Cerebellar cortex (tissue), 1 donor: ENCODE results near the gene TPM1.
A peak's percentile ranks its signal among the peaks of the same experiment; 100 is the strongest.
"Not testable (repeated sequence)": the region's sequence is repeated elsewhere in the genome, so short reads cannot be mapped to it uniquely, and the experiment has no call there.

ENCODE experiments used
- DNase-seq: peaks from one replicate; pipeline ENCODE4 v3.0.0-alpha.2; 2015; ENCODE audit warnings: low spot score

Gene TPM1

GRCh38 chr15:63041974-63042876, at the start of gene TPM1:
Gene TPM1 (plus strand): TSS chr15:63042747. CDS start chr15:63042830, 83 bp downstream.
- DNase-seq: peak; percentile 70

- no peak for DNase-seq
Measured at GRCh38 chr15:62993066-62993465, 49.5 kb upstream of the TPM1 start.

GRCh38 chr15:62993632-62994031, 48.9 kb upstream of the TPM1 start:
- not testable (repeated sequence) for DNase-seq

GRCh38 chr15:62994439-62994838, 48.1 kb upstream of the TPM1 start:
- DNase-seq: no peak

GRCh38 chr15:62994975-62995681, 47.4 kb upstream of the TPM1 start:
- DNase-seq: no peak

DNA sequence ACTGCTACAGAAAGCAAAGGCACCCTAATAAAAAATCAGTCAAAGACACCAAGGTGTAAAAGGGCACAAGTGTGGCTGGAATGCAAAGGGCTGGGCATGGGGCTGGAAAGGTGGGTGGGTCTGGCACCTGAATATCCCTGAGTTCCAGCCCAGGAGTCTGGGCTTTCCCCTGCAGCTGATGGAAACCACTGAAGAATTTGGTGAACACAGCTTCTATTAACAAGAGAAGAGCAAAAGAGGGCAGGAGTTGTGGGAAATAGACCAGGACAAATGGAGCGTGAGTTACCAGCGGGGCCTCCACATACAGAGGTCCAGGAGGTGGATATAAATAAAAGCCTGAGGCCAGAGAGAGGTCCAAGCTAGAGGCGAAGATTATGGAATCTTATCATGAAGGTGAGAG, 45.1 kb upstream of the TPM1 start:
- DNase-seq: peak; percentile 18

GRCh38 chr15:62998262-62998890, 44.2 kb upstream of the TPM1 start:
- peak; percentile 48 for DNase-seq

DNA sequence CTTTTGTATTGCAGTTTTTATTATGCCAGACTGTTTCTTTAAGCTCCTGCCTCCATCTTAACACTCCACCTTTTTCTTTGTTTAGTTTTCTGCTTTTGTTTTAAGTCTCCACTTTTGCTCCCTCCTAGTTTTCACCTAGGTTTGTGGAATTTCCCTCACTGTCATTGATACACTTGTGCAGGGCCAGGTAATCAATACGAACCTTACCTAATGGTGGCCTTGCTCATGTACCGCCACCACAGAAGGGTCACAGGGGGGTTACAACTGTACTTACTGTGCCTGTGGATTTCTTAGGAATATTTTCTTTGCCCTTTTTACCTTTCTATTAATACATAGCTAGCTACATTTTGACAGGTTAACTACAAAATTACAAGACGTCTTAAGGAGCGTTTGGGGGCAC, 43.4 kb upstream of the TPM1 start:
- no peak for DNase-seq

DNA sequence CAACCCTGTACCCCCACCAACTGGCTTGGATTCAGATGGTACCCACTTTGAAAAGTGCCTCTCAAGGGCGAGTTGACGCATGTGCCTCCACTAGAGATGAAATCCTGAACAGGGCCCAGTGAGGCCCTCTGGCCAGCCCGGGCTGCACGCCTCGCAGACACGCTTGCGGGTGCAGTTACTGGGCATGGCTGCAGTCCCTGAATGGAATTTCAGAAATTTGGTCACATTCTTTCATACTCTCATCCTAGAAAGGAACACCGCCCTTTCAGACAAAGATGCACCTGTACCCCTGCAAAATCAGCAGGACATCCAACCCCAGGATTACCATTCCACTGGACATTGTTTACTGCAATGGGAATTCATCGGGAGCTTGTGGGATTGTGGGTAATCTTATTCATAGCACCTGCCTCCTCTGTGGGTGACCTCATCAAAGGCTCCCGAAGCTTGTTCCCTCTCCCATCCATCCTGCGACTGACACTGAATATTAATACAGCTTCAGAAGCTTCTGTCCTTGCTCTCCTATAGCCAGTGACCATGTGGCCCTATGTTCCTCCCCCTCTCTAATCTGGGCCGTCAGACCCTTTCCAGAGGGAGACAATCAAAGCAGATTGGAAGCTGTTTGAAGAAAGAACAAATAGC, 42.5 kb upstream of the TPM1 start:
- peak; percentile 30 for DNase-seq

DNA sequence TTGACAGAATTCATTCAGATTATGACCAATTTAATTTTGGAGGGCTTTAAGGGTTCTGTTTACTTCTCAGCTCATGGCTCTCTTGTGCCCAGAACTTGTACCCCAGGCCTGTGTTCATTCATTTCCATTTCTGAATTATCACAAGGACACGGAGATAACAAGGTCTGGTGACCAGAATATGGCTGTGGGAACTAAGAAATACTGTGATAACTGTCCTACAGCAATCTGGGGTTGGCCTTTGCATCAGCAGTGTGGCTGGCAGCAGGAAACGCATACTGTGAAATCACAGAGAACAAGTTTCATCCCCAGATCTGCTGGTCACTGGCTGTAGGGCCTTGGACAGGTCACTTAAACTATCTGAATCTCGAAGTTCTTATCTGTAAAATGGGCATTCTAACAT, 41.8 kb upstream of the TPM1 start:
- DNase-seq: no peak

- no peak for DNase-seq
Measured at GRCh38 chr15:63004211-63004610, 38.3 kb upstream of the TPM1 start.

DNA sequence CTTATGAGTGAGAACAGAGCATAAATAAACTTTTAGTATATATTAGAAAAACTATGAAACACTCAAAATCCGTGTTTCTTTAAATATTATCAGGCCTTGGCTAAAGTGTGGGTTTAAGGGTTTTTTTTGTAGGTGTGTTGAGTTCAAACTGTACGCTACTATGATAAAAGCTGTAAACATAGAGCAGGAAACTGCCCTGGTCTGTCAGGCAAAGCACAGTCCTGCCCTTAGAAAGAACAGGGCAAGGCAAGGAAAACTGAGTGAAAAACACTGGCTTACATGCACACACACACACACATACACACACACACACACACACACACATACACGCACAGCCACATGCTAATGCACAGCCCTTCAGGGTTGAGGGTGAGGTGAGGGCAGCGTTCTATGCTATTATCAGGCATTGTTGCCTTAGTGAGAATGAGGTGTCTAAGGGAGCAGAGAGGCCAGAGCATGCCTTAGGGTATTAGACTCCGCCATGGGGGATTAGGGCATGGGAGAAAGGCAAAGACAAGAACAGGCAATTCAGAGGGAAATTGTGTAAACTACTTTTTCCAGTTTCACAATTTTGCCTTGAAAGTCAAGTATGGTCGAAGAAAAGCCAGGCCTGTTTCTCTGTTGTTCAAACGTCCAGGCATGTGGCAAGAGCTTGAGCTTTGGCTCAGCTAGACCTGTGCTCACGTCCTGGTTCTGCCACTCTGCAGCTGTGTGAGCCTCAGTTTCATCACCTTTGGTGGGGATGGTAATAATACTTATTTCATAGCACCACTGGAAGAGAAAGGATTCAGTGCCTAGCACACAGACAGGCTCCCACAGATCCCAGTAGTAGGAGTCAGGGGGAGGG, 36.3 kb upstream of the TPM1 start:
- no peak for DNase-seq

- no peak for DNase-seq
Measured at GRCh38 chr15:63008333-63009049, 34.1 kb upstream of the TPM1 start.

DNA sequence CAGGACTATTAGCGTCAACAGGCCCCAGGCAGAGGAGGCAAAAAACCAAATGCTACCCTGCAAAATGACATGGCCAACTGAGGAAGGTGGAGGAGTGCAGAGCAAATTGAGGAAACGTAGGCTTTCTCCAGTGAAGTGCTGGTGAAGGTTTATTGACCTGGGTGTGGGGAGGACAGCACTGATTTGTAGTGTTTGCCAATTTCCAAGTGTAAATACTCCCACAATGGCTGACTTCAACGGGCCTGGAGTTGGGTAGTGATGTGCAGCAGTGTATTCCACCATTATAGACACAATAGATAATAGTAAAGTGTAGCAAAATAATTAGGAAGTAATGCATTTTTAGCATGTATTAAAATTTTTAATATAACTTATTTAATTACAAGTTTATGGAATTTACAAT, 32.2 kb upstream of the TPM1 start:
- DNase-seq: no peak

DNA sequence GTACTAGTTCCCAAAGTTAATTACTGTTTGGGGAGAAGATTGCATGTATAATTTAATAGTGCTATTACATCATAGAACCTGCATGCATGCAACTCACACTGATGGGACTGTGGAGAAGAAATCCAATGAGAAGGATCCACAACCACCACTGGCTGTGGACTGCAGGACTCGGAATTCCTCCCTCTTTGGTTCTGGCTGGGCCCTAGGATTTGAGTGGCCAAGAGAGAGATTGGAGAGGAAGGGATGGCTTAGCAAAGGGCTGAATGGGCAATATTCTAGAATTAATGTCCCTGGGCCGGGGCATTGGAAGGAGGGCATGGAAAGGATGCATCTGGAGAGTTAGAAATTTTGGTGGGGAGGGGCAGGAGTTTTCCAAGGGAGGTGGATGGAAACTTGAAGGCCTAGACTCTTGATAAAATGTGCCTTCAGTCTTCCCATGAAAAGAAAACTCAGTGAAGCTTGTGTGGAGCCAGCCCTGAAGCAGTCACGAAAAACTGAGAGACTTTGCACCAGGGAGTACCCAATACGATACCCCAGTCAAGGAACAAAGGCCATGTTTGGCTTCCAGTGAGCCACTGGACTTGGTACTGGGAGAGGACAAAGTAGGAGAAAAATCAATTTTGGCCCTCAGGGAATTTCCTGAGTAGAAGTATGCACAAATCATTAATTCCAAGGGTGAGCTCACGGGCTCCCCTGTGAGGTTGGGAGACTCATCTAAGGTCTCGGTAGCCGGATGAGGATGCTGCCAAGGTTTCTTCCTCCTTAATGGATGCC, 31.4 kb upstream of the TPM1 start:
- DNase-seq: no peak

DNA sequence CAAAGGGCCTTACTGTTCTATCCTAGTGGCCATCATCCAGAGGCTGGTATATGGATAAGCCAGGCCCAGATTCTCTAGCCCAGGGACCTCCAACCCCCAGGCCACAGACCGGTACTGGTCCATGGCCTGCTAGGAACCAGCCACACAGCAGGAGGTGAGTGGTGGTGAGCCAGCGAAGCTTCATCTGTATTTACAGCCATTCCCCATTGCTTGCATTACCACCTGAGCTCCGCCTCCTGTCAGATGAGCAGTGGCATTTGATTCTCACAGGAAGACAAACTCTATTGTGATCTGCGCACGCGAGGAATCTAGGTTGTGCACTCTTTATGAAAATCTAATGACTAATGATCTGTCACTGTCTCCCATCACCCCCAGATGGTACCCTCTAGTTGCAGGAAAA, 30.1 kb upstream of the TPM1 start:
- DNase-seq: no peak

- DNase-seq: no peak
Measured at GRCh38 chr15:63013052-63013808, 29.3 kb upstream of the TPM1 start.

DNA sequence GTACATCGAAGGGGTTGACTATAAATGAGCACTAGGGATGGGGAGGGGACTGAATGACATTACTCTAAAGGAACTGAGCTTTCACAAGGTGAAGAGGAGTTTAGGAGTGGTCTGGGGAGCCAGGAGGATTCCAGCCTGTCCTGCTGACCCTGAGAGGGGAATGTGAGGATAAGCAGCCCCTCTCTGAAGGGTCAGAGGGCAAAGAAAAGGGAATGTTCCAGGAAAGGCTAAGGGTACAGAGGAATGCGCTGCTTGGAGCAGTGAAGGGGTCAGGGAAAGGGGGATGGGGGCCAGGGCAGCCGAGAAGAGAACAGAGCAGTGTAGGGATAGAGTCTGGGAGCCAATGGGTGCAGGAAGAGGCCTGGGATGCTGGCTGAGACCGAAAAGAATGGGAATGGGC, 28.0 kb upstream of the TPM1 start:
- no peak for DNase-seq

DNA sequence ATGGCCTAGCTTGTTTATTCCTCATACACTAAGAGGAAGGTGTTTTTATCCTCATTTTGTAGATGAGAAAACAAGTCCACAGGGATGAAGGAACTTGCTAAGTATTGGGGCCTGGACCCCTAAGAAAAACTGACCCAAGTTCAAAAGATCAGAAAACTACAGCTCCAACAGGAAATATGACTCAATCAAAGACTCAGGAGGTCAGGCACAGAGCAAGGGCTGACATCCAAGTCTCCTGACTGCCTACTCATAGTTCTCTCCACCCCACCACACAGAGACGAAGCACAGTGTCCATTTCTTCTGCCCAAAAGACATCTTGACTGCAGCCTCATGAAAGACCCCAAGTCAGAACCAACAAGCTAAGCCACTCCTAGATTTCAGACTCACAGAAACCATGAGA, 26.9 kb upstream of the TPM1 start:
- DNase-seq: no peak
